H1 (cell line): Measurements from ENCODE around the gene ABCD4.

ENCODE experiments used
- CTCF ChIP-seq, 3 experiments: IDR thresholded peaks; 1 replicate in 2 of 3; 2 replicates in 1 of 3; pipeline versions ENCODE4 v1.5.1 to v1.6.1; 2011; ENCODE audit warnings: low read length in 3 of 3, mild to moderate bottlenecking in 3 of 3, inconsistent platforms in 2 of 3, low read depth in 1 of 3, moderate library complexity in 1 of 3; ENCODE audit not compliant: insufficient read depth in 1 of 3; ENCODE audit errors: control extremely low read depth in 1 of 3
- SIRT6 ChIP-seq: IDR thresholded peaks from one replicate; pipeline ENCODE4 v1.7.1; 2012; ENCODE audit warnings: low read length, inconsistent platforms

- TF ChIP-seq SIRT6 (no peak), CTCF (IDR thresholded peaks at IDR 0.05; ENCODE audit: control extremely low read depth in 1 of 3, insufficient read depth in 1 of 3, low read depth in 1 of 3, low read length in 3 of 3) (no peak)
Measured at GRCh38 chr14:74259513-74259912, 43.2 kb downstream of the ABCD4 start.
